DND-41 (cell line): ENCODE results near the gene ZC3H7B.

ENCODE experiments used
- CTCF ChIP-seq: IDR thresholded peaks from 2 replicates; pipeline ENCODE4 v1.5.1; 2012; ENCODE audit warnings: borderline replicate concordance, low read length, moderate library complexity, mild to moderate bottlenecking; ENCODE audit not compliant: poor library complexity, severe bottlenecking; ENCODE audit errors: extremely low read depth
- EZH2 ChIP-seq: IDR thresholded peaks from 3 replicates; pipeline ENCODE4 v1.6.1; 2012; ENCODE audit warnings: borderline replicate concordance, low read depth, mild to moderate bottlenecking, moderate library complexity, low read length, inconsistent platforms; ENCODE audit not compliant: severe bottlenecking

GRCh38 chr22:41256254-41257253 is 44.8 kb upstream of the ZC3H7B start:
- no peak for TF ChIP-seq CTCF
- no peak for TF ChIP-seq EZH2
